Measurements from ENCODE around the gene CPEB2. TPM values are rescaled to one million over a fixed set of nuclear protein-coding genes. Genes with fewer than 3 reads are reported as not detected.

CPEB2 gene
- total and polyA plus RNA-seq, 9 of the 15 experiments (the other 6 are each of a cell fraction or from before 2014, with no cell fraction given): 0.39 to 3.0 (median 1.4) TPM

- no peaks in the 10 kb centered on the region for H3K9me3 ChIP-seq (replicated peaks; ENCODE audit: control insufficient read depth, insufficient read depth, low read depth, low read length)
- FAIRE-seq (no peak), DNase-seq (ENCODE audit: extremely low read depth in 1 of 4, low spot score in 3 of 4) (no peak), ATAC-seq (no peak)
- ChIA-PET POLR2A (interaction anchor here (0.7 to 1.4 kb wide), 2 partner anchors 16 to 108 kb away, joined by 4 read pairs; no protein-coding TSS in a partner anchor), CTCF (ENCODE audit: low intra/inter-chr PET ratio) (no interaction called here)
- H3K36me3 ChIP-seq (ENCODE audit: control insufficient read depth, insufficient read depth, low read length): no peaks in the 10 kb centered on the region
- H3K9me1 ChIP-seq (ENCODE audit: control insufficient read depth, insufficient read depth, low read length): no peaks in the 10 kb centered on the region
- TF ChIP-seq SRSF3 (IDR thresholded peaks at IDR 0.05; ENCODE audit: insufficient read depth, low read length): no peak
- TF ChIP-seq FIP1L1 (IDR thresholded peaks at IDR 0.05; ENCODE audit: low read depth, low read length, poor library complexity, severe bottlenecking): no peak
- TF ChIP-seq SNIP1 (IDR thresholded peaks at IDR 0.05; ENCODE audit: low read depth): no peak
- no peak for TF ChIP-seq POLR2AphosphoS5 (IDR thresholded peaks at IDR 0.05; ENCODE audit: control insufficient read depth, insufficient read depth, low read depth, low read length)
- TF ChIP-seq ZNF431 (CRISPR knock-in tag; IDR thresholded peaks at IDR 0.05): no peak
- TF ChIP-seq EP300 (IDR thresholded peaks at IDR 0.05; ENCODE audit: low read length): no peak
- no peak for TF ChIP-seq PHF8 (IDR thresholded peaks at IDR 0.05; ENCODE audit: borderline replicate concordance, low read length)
- TF ChIP-seq ZNF316 (IDR thresholded peaks at IDR 0.05): no peak
- TF ChIP-seq KAT2B (IDR thresholded peaks at IDR 0.05; ENCODE audit: low read depth, low read length): no peak
- TF ChIP-seq FOXJ2 (tag; IDR thresholded peaks at IDR 0.05): no peak
- TF ChIP-seq ESRRB (CRISPR knock-in tag; IDR thresholded peaks at IDR 0.05; ENCODE audit: borderline replicate concordance): no peak
- no peak for TF ChIP-seq MTF1 (CRISPR knock-in tag; IDR thresholded peaks at IDR 0.05; ENCODE audit: borderline replicate concordance)
- TF ChIP-seq STAT5A (IDR thresholded peaks at IDR 0.05; ENCODE audit: borderline replicate concordance, low read length): no peak
- no peak for TF ChIP-seq SMC3 (conservative IDR thresholded peaks at IDR 0.05; ENCODE audit: insufficient read depth, low read depth, low read length)
- TF ChIP-seq ZNF644 (tag; IDR thresholded peaks at IDR 0.05; ENCODE audit: low read depth): no peak
- no peak for TF ChIP-seq ZNF609 (CRISPR knock-in tag; IDR thresholded peaks at IDR 0.05; ENCODE audit: borderline replicate concordance)
- no peak overlapping the region for H3K4me3 ChIP-seq
- H2AFZ ChIP-seq (ENCODE audit: low read depth, low read length): no peak overlapping the region
- no peaks in the 10 kb centered on the region for H3K79me2 ChIP-seq (ENCODE audit: control insufficient read depth, insufficient read depth, low read length)
- 0% methylated on average over 1 of the region's 1 CpG for WGBS (ENCODE audit: insufficient coverage, low coverage, missing lambda C conversion rate)
- no peak overlapping the region for H3K9ac ChIP-seq (ENCODE audit: insufficient read depth in 1 of 2, low read depth in 2 of 2, low read length in 2 of 2)
- intact Hi-C loops (cut with micrococcal nuclease): no loop called here
- H3K4me1 ChIP-seq (replicated peaks in 1 of 2; ENCODE audit: control insufficient read depth in 2 of 2, insufficient read depth in 2 of 2, low read length in 2 of 2): no peaks in the 10 kb centered on the region
- H3K4me2 ChIP-seq (ENCODE audit: insufficient read depth, low read length): no peak overlapping the region
- in situ Hi-C loops (cut with MboI): no loop called here
- BruUV-seq (replicated peaks): no TSS peak
- H3K27me3 ChIP-seq (ENCODE audit: control insufficient read depth in 2 of 2, insufficient read depth in 2 of 2, low read length in 2 of 2): 0 out of 5 replicates have a peak, but pooled peaks cover 0 to 2% of the 10 kb centered on the region in 2 experiments
- H3K27ac ChIP-seq (ENCODE audit: extremely low read depth, low read depth, low read length): no peak overlapping the region
- H4K20me1 ChIP-seq (replicated peaks; ENCODE audit: control insufficient read depth, insufficient read depth, low read length): no peaks in the 10 kb centered on the region
Observed at GRCh38 chr4:14985843-14986242, 16.4 kb upstream of the CPEB2 start.
